Measurements from ENCODE around the gene MRPL37. TPM values are rescaled to one million over a fixed set of nuclear protein-coding genes. Genes with fewer than 3 reads are reported as not detected.

MRPL37 gene
- total and polyA plus RNA-seq, 2 of the 8 experiments (the other 6 are each of a cell fraction or from before 2014, with no cell fraction given), result 45.5 to 126 TPM

DNA sequence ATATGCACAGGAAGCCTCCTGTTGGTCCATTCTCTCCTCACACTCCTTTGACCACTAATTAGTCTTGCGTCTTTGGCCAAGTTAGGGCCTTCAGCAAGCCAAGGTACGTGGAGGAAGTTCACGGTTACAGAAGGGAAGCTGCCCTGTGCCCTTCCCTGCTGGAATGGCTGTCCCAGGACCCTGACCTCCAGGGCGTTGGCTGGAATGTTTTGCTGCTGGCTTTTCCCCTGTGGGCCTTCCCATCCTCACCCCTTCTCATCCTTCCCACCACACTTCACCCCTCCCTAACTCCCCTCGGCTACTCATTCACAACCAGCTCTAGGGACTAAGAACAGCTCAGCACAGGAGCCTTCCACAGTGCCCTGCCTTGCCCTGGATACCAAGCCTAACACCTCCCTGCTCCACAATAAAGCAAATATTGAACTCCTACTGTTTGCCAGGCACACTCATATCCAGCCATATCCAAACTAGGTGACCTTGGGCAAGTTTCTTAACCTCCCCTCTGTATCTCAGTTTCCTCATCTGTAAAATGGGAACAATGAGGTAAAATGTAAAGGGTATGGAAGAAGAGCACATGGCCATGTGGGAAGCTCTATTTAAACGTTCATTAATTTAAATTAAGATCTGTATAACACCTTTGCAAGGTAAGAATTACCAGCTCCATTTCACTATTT is 38.3 kb upstream of the MRPL37 start:
- H3K79me2 ChIP-seq (ENCODE audit: control insufficient read depth in 1 of 2, insufficient read depth in 2 of 2, low read length in 2 of 2), result no peaks in the 10 kb centered on the region
- DNase-seq (ENCODE audit: low read depth in 1 of 2, low spot score in 2 of 2) (no peak), FAIRE-seq (no peak)
- H3K23me2 ChIP-seq (ENCODE audit: low read depth, low read length), result no peaks in the 10 kb centered on the region
- H3K4me2 ChIP-seq (ENCODE audit: insufficient read depth in 1 of 2, low read depth in 2 of 2, low read length in 2 of 2), result no peak overlapping the region
- no peak overlapping the region for H3K9ac ChIP-seq (replicated peaks in 1 of 4; ENCODE audit: extremely low read depth in 1 of 4, low read depth in 3 of 4, low read length in 3 of 4)
- no peak overlapping the region for H3K4ac ChIP-seq (replicated peaks; ENCODE audit: insufficient read length, low read depth, low read length)
- H2AFZ ChIP-seq (ENCODE audit: low read length), result no peak overlapping the region
- no peak overlapping the region for H4K5ac ChIP-seq (ENCODE audit: insufficient read length, low read depth, low read length)
- WGBS, 2 experiments (ENCODE audit: extremely low coverage in 1 of 2, insufficient coverage in 1 of 2, insufficient read length in 1 of 2, insufficient replicate concordance in 2 of 2, low coverage in 1 of 2, low lambda C conversion rate in 2 of 2, missing lambda C conversion rate in 1 of 2), result 92% methylated on average over 6 of the region's 6 CpGs; no CpG with 5 or more reads in 1 of the 2 experiments
- TF ChIP-seq KDM1A (IDR thresholded peaks at IDR 0.05; ENCODE audit: borderline replicate concordance, low read length) (0 out of 2 replicates have a peak, but pooled peaks have one; percentile 22), BRCA1 (IDR thresholded peaks at IDR 0.05; ENCODE audit: low read depth, low read length) (no peak)
- H3K4me1 ChIP-seq (replicated peaks in 1 of 4; ENCODE audit: control insufficient read depth in 3 of 4, insufficient read depth in 4 of 4, low read length in 3 of 4), result no peaks in the 10 kb centered on the region
- H2BK15ac ChIP-seq (ENCODE audit: low read length), result no peak overlapping the region; the same call in 1 of the 2 replicates
- no peaks in the 10 kb centered on the region for H3K9me3 ChIP-seq (ENCODE audit: insufficient read depth in 2 of 2, low read depth in 1 of 2, low read length in 1 of 2)
- no peak overlapping the region for H2BK5ac ChIP-seq (ENCODE audit: low read depth, low read length)
- no peak overlapping the region for H3K4me3 ChIP-seq (ENCODE audit: extremely low read depth in 1 of 4, insufficient read depth in 2 of 4, low read depth in 3 of 4, low read length in 4 of 4)
- H3K36me3 ChIP-seq (ENCODE audit: control insufficient read depth in 2 of 4, insufficient read depth in 4 of 4, low read length in 3 of 4), result no peaks in the 10 kb centered on the region
- H4K20me1 ChIP-seq (replicated peaks in 1 of 2; ENCODE audit: control insufficient read depth in 1 of 2, insufficient read depth in 2 of 2, low read length in 2 of 2), result no peaks in the 10 kb centered on the region
- H3K27ac ChIP-seq (ENCODE audit: low read depth, low read length), result no peak overlapping the region
- H3K27me3 ChIP-seq (replicated peaks in 1 of 4; ENCODE audit: control insufficient read depth in 3 of 4, extremely low read depth in 1 of 4, insufficient read depth in 3 of 4, low read length in 3 of 4), result no peaks in the 10 kb centered on the region
- no peak overlapping the region for H4K91ac ChIP-seq (replicated peaks; ENCODE audit: insufficient read length, low read length)
- no peak overlapping the region for H3K23ac ChIP-seq (ENCODE audit: insufficient read length)
- no peak overlapping the region for H2BK20ac ChIP-seq (ENCODE audit: low read length)
- no peak overlapping the region for H2AK5ac ChIP-seq (ENCODE audit: low read depth, low read length)
- no peak overlapping the region for H2BK12ac ChIP-seq (ENCODE audit: low read depth, low read length)
- H3K14ac ChIP-seq (ENCODE audit: insufficient read length), result no peak overlapping the region
- ChIA-PET CTCF (ENCODE audit: partially characterized antibody) (interaction anchor here (0.7 to 2.5 kb wide), 7 partner anchors 10 to 112 kb away, joined by 3 to 10 read pairs (median 3); no protein-coding TSS in a partner anchor), POLR2A (ENCODE audit: partially characterized antibody) (interaction anchor here (0.8 to 1.5 kb wide), 3 partner anchors 8 to 39 kb away, joined by 3 to 4 read pairs (median 3); no protein-coding TSS in a partner anchor)
- H3K18ac ChIP-seq (ENCODE audit: extremely low read depth, low read length), result no peak overlapping the region
- H2BK120ac ChIP-seq (replicated peaks; ENCODE audit: low read depth, low read length), result no peak overlapping the region
- no peak overlapping the region for H3K56ac ChIP-seq (replicated peaks; ENCODE audit: insufficient read length, low read depth, low read length)
- H3K79me1 ChIP-seq (ENCODE audit: low read depth, low read length), result no peaks in the 10 kb centered on the region
- H4K8ac ChIP-seq (ENCODE audit: extremely low read depth, insufficient read depth, low read length), result no peak overlapping the region

All from H1 (cell line).